ENCODE measurements around the gene OR10J4.

OR10J4 gene

GRCh38 chr1:159431904-159432303, at the start of gene OR10J4:
Gene OR10J4 (plus strand): TSS chr1:159432204.
- DNase-seq (ENCODE audit: low spot score), result no peak
- no peak within 1 kb of the TSS for H3K4me3 ChIP-seq
- H3K27ac ChIP-seq, result no peak within 1 kb of the TSS
- TF ChIP-seq CTCF (IDR thresholded peaks at IDR 0.05), result no peak

- DNase-seq (ENCODE audit: low spot score), result no peak
- no peak for TF ChIP-seq CTCF (IDR thresholded peaks at IDR 0.05)
- Histone ChIP-seq H3K27ac (no peak overlapping the region), H3K4me3 (no peak overlapping the region)
Observed at GRCh38 chr1:159406821-159407220, 25.2 kb upstream of the OR10J4 start.

DNA sequence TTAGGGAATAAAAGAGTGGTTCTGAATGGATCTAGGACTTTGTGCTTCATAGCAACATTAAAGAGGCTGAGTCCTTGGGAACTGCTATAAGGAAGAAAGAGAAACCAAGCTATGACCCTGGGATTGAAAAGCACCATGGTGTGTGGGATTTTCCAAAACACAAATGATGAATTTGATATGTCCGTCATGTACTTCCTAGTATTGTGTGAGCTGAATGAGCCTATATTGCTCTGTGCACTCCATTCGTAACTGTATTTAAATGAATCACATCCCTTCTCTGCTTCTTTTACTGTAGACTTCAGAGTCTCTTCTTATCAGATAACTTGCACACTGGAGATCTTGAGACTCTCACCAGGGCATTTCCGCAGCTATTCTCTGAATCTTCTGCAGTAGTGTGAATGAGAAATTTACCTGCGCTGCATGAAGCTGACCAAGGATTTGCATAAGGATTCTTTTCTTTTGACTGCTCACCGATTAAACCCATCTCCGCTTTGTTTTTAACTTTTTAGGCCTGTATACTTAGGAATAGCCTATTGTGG, 23.1 kb upstream of the OR10J4 start:
- no peak overlapping the region for H3K4me3 ChIP-seq
- H3K27ac ChIP-seq, result no peak overlapping the region
- TF ChIP-seq CTCF (IDR thresholded peaks at IDR 0.05), result no peak
- DNase-seq (ENCODE audit: low spot score), result no peak

- Histone ChIP-seq H3K27ac (no peak overlapping the region), H3K4me3 (no peak overlapping the region)
- no peak for DNase-seq (ENCODE audit: low spot score)
- TF ChIP-seq CTCF (IDR thresholded peaks at IDR 0.05), result no peak
Observed at GRCh38 chr1:159421821-159422220, 10.2 kb upstream of the OR10J4 start.

- Histone ChIP-seq H3K4me3 (no peak overlapping the region), H3K27ac (no peak overlapping the region)
- DNase-seq (ENCODE audit: low spot score), result no peak
- TF ChIP-seq CTCF (IDR thresholded peaks at IDR 0.05), result no peak
Observed at GRCh38 chr1:159428536-159428935, 3.5 kb upstream of the OR10J4 start.

DNA sequence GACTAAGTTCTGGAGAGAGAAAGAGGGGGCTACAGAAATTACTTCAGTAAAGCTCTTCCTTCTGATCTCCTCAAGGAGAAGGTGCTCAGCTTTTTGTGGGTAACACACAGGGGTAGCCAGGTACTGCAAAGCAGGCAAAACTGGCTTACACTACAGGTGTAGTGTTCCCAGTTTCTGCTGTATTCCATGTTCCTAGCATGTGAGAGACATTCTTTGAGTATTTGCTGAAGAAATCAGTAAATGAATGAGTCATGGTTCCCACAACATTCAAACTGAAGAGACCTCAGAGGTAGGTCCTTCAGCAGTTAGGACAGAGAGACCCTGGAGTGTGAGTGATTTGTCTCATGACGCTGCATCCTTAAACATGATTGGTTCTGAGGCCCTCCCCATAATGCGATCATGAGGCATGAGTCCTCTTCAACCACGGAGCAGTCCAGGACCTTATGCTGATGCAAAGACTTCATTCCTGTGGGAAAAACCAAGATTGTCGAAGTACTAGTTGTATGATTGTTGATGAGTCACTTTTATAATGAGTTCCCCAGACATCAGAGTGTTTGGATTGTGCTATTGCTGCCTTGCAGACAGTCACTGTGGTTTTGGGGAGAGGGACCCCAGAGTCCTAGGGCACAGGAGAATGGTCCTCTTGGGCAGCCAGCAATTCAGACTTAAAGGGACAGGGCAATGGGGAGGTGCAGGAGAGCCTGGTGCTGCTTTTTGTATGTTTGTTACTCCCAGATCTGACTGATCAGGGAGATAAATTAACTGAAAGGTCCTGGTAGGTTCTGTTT, 2.7 kb upstream of the OR10J4 start:
- TF ChIP-seq CTCF (IDR thresholded peaks at IDR 0.05), result no peak
- H3K4me3 ChIP-seq, result no peak overlapping the region
- DNase-seq (ENCODE audit: low spot score), result no peak
- no peak overlapping the region for H3K27ac ChIP-seq

GRCh38 chr1:159430985-159431384, 1.0 kb upstream of the OR10J4 start:
- TF ChIP-seq CTCF (IDR thresholded peaks at IDR 0.05), result no peak
- Histone ChIP-seq H3K27ac (no peak overlapping the region), H3K4me3 (no peak overlapping the region)
- no peak for DNase-seq (ENCODE audit: low spot score)
